NCI-H2171 treated with DMSO at 0.1 percent for 48 hours (cell line): ENCODE results near the gene GPSM1.

ENCODE experiments used
- DNase-seq: peaks from one replicate; lab custom pipeline; 2025; lab: John Stamatoyannopoulos, UW

The GPSM1 gene

DNA sequence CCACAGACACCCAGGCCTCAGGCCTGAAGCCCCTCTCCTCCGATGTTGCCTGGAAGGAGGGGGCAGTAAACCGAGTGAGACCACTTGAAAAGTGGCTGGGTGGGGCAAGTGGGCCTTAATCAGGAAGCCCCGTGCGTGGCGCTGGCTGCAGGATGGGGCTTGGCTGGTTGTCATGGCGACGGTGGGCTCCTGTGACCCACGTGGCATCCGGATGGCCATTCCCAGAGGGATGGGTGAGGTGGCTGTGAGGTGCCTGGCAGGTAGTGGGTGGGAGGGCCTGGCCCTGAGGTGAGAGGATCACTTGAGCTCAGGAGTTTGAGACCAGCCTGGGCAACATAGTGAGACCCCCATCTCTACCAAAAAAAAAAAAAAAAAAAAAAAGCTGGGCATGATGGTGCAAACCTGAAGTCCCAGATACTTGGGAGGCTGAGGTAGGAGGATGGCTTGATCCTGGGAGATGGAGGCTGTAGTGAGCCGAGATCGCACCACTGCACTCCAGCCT lies 5.2 kb downstream of the GPSM1 start:
- DNase-seq: no peak

- no peak for DNase-seq
Measured at GRCh38 chr9:136333045-136333444, 5.7 kb downstream of the GPSM1 start.

DNA sequence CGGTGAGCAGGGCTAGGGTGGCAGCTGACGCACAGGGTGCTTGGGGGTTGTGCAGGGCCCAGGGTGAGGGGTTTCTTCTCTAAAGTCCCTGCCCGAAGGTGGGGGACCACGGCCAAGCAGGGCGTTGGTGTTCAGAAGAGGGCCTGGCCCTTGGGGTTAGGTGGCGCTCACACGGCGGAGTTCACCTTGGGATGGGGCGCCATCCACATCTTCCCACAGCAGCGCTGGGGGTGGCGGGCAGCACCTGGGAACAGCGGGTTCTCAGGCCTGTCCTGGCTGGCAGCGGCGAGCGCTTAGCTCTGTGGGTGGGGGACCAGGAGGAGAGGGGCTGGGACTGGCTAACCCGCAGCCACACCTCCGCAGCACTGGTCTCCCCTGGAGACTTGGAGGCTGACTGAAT lies 6.1 kb downstream of the GPSM1 start:
- no peak for DNase-seq

GRCh38 chr9:136334541-136334940 lies 7.2 kb downstream of the GPSM1 start:
- no peak for DNase-seq

GRCh38 chr9:136335296-136336155 lies 8.2 kb downstream of the GPSM1 start:
- DNase-seq: no peak

DNA sequence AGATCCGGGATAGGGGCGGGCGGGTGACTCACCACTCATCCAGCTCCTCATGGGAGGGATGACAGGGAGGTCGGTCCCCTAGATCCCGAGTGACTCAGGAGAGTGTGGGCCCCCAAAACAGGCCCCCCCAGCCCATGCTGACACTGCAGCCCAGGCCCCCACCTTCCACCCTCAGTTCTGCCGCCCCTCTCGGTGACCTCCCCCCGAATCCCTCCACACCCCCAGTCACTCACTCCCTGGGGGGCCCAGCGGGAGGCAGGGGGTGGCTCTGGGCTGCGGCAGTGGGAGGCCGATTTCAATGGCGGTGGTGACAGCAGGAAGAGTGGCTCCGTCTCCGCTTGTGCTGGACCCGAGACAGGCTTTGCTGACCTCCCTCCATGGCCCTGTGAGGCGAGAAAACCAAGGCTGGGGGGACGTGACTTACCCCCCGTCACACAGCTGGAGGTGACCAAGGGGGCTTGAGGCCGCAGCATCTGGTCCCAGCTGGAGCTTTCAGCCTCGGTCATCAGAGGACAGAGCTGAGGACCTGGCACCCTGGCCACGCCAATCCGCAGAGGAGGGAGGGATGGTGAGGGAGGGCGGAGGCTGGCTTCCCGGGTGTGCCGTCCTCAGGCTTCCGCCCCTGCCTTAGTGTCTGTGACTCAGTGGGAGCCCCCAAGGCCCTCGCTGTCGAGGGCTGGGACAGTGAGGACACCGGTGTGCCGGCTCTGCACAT lies 9.0 kb downstream of the GPSM1 start:
- no peak for DNase-seq

- no peak for DNase-seq
Measured at GRCh38 chr9:136336881-136337280, 9.5 kb downstream of the GPSM1 start.

DNA sequence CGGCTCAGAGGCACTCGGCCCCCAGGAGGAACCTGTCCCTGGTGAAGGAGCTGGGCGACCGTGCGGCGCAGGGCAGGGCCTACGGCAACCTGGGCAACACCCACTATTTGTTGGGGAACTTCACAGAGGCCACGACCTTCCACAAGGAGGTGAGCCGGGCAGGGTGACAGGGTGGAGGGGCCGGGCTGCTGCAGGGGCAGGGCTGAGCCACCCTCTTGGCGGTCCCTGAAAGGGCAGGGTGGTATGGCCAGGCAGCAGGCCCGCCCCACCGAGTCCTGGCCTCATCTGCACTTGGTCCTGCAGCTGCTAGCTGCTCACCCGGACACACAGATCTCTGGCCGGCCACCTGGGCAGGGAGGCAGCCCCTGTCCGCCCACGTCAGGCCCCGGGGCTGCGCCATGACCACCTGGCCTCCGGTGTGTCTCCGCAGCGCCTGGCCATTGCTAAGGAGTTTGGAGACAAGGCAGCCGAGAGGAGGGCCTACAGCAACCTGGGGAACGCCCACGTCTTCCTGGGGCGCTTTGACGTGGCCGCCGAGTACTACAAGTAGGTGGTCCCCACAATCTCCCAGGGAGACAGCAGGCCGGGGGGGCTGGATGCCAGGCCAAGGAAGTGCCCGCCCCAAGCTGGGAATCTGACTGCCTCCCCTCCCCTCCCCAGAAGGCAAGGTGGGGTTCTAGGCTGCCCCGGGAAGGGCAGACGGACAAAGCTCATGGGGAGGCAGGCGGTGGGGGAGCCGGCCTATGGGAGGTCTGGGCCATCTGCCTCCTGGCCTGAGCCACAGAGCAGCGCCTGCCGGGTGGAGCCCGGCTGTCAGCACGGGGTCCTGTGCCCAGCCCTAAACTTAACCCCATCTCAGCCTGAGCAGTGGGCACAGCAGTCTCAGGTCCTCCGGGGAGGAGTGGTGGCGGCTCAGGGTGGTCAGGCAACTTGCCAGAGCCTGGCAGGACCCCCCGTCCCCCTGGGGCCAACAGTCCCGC lies 10.4 kb downstream of the GPSM1 start:
- no peak for DNase-seq

GRCh38 chr9:136338511-136338910 lies 11.2 kb downstream of the GPSM1 start:
- DNase-seq: no peak

GRCh38 chr9:136339173-136339957 lies 12.0 kb downstream of the GPSM1 start:
- peak; percentile 25 for DNase-seq

GRCh38 chr9:136339958-136340310 lies 12.6 kb downstream of the GPSM1 start:
- DNase-seq: no peak

DNA sequence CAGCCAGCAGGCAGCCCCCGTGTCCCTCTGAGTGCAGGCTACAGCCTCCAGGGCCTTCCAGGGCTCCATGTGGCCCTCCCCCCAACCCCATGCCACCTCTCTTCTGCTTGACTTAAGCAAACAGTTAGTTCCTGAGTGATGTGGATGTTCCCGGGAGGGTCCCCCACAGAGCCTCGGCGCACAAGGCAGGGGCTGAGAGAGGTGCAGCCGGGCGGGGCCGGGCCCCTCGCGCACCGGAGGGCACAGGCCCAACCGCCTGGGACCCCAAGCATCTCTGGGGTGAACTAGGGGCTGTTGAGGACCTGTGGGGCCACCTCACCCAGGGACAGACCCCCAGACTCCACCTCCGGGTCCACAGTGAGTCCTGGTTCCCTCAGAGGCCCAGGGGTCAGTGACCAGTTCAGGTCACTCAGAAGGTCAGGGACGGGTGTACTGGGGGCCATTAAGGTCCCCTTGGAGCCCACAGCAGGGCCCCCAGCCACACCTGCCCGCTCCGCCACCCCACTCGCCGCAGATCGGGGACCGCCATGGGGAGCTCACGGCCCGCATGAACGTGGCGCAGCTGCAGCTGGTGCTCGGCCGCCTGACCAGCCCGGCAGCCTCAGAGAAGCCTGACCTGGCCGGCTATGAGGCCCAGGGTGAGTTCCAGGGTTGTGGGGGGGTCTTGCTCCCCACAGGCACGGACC lies 13.2 kb downstream of the GPSM1 start:
- no peak for DNase-seq

GRCh38 chr9:136341042-136341655 lies 13.8 kb downstream of the GPSM1 start:
- DNase-seq: no peak

DNA sequence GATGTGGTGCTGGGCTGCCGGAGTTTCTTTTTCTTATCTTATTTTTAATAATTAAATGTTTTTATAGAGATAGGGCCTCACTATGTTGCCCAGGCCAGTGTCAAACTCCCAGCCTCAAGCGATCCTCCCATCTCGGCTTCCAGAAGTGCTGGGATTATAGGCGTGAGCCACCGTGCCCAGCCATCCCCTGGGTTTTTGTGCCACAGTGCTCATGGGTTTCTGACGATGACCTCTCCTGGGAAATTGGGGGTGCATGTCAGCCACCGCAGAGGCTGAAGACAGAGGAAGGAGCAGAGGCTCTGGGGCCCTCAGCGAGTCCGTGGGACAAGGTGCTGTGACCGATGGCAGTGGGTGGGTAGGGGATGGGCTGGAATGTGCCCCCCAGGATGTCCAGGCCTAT lies 14.4 kb downstream of the GPSM1 start:
- DNase-seq: no peak

GRCh38 chr9:136342181-136343120 lies 15.1 kb downstream of the GPSM1 start:
- DNase-seq: no peak

- DNase-seq: no peak
Measured at GRCh38 chr9:136343121-136343883, 16.0 kb downstream of the GPSM1 start.

DNA sequence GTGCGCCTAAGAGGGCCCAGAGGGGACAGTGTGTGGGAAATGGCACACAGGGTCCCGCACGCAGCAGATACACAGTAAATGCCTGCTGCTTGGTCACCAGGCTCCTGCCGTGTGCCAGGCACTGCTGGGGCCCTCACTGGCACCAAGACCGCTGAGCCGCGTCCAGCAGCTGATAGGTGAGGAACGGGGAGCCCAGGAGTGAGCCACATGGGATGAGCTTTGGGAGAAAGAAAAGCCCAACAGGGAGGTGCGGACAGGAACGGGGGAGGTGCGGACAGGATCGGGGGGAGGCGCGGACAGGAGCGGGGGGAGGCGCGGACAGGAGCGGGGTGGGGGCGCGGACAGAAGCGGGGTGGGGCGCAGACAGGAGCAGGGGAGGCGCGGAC lies 16.5 kb downstream of the GPSM1 start:
- no peak for DNase-seq

- no peak for DNase-seq
Measured at GRCh38 chr9:136344544-136345280, 17.4 kb downstream of the GPSM1 start.
